Cardiac muscle cell (in vitro differentiated cells and primary cell): Measurements from ENCODE around the gene CAMKMT. TPM values are rescaled to one million over a fixed set of nuclear protein-coding genes. Genes with fewer than 3 reads are reported as not detected.
A peak's percentile ranks its signal among the peaks of the same experiment; 100 is the strongest.

Experiments
- DNase-seq, 2 donors: peaks; one replicate each; pipeline versions ENCODE4 v3.0.0 to v3.0.0-alpha.2; 2010 to 2017; ENCODE audit warnings: low read depth in 1 of 2, low spot score in 1 of 2
- H3K27ac ChIP-seq: fragments of 200-600 bp; sonication (generic); 2 replicates; pipeline ENCODE4 v1.5.1; 2016
- H3K27me3 ChIP-seq: fragments of 200-600 bp; sonication (generic); 2 replicates; pipeline ENCODE4 v1.6.0; 2016; ENCODE audit warnings: control low read depth
- H3K36me3 ChIP-seq: fragments of 200-600 bp; sonication (generic); 2 replicates; pipeline ENCODE4 v1.5.1; 2016; ENCODE audit warnings: control low read depth
- H3K4me1 ChIP-seq: fragments of 200-600 bp; sonication (generic); 2 replicates; pipeline ENCODE4 v1.8.1; 2017; ENCODE audit warnings: low read depth, mild to moderate bottlenecking, mixed run types
- H3K4me3 ChIP-seq: fragments of 200-600 bp; sonication (generic); 2 replicates; pipeline ENCODE4 v1.5.1; 2016; ENCODE audit warnings: mild to moderate bottlenecking
- H3K9me3 ChIP-seq: fragments of 200-600 bp; sonication (generic); 2 replicates; pipeline ENCODE4 v1.5.1; 2017; ENCODE audit warnings: low read depth, mild to moderate bottlenecking, control low read depth
- polyA plus RNA-seq: library from polyadenylated mRNA; unstranded; fragments of >200 nt; fragmentation: Nextera tagmentation; extraction: Ambion mirVana; gene quantifications from 2 replicates; pipeline ENCODE4 v1.2.1, GENCODE V29; 2016
- total RNA-seq: library from RNA; depleted of rRNA; stranded (reverse); fragments of >200 nt; gene quantifications from 2 replicates; pipeline ENCODE4 v1.2.3, GENCODE V29; 2016
- TF ChIP-seq, protein P1 (sequence below): IDR thresholded peaks from 2 replicates; pipeline ENCODE4 v1.5.1; 2012; ENCODE audit warnings: low read depth, mild to moderate bottlenecking, low read length

The CAMKMT gene
- total and polyA plus RNA-seq, 2 experiments from 2014 or later, result 16.9 to 20.6 TPM

DNA sequence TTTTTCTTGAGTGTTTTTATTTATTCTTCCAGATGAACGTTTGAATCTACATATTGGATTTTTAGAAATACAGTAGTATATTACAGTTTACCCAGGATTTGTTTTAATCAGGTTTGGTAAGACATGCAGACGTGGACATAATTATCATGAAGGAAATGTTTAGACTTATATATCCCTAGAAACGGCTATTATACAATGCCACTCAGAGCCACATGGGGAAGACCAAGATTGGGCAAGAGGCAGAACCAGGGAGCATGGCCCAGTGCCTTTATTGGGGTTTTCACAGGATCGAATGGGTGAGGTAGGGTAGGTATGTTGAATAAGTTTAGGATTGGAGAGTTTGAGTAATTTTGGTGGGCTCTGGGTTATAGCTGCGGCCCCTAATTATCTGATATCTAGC is 212.2 kb downstream of the CAMKMT start:
- Histone ChIP-seq H3K36me3 (no peaks in the 10 kb centered on the region), H3K4me3 (no peak overlapping the region), H3K27ac (no peak overlapping the region), H3K4me1 (no peaks in the 10 kb centered on the region), H3K27me3 (no peaks in the 10 kb centered on the region), H3K9me3 (no peaks in the 10 kb centered on the region)
- TF ChIP-seq, protein P1, sequence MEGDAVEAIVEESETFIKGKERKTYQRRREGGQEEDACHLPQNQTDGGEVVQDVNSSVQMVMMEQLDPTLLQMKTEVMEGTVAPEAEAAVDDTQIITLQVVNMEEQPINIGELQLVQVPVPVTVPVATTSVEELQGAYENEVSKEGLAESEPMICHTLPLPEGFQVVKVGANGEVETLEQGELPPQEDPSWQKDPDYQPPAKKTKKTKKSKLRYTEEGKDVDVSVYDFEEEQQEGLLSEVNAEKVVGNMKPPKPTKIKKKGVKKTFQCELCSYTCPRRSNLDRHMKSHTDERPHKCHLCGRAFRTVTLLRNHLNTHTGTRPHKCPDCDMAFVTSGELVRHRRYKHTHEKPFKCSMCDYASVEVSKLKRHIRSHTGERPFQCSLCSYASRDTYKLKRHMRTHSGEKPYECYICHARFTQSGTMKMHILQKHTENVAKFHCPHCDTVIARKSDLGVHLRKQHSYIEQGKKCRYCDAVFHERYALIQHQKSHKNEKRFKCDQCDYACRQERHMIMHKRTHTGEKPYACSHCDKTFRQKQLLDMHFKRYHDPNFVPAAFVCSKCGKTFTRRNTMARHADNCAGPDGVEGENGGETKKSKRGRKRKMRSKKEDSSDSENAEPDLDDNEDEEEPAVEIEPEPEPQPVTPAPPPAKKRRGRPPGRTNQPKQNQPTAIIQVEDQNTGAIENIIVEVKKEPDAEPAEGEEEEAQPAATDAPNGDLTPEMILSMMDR, result no peak
- no peak for DNase-seq

DNA sequence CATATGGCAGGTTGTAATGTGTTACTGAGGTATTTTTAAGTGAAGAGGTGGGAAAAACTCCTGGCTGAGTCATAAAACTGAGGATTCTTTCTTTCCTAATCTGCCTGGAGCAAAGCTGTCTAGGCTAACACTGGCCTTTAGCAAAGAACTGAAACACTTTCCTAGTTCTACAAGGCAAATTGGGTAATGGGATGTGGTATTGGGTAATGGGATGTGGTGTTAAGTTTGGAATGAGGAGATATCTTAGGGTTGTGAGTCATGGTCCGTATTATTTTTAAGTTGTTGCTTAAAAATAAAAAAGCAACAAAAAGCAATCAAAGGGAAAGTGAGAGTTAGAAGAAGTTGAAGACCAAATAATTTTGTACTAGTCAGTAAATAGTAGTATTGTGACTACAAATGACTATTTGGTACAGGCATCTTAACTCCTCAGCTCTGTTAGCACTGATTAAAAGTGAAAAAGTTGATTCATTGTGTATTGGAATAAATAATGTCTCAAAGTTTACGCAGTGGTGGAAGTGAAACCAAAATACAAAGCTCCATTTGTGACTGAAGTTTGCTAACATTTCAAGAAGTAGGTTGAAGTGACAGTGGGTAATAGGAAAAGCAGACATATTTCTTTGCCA is 216.8 kb downstream of the CAMKMT start:
- Histone ChIP-seq H3K9me3 (no peaks in the 10 kb centered on the region), H3K36me3 (no peaks in the 10 kb centered on the region), H3K4me3 (no peak overlapping the region), H3K4me1 (no peaks in the 10 kb centered on the region), H3K27me3 (no peaks in the 10 kb centered on the region), H3K27ac (no peak overlapping the region)
- DNase-seq, result peak in 1 of 2 donors; percentile 89
- TF ChIP-seq, protein P1, result no peak

DNA sequence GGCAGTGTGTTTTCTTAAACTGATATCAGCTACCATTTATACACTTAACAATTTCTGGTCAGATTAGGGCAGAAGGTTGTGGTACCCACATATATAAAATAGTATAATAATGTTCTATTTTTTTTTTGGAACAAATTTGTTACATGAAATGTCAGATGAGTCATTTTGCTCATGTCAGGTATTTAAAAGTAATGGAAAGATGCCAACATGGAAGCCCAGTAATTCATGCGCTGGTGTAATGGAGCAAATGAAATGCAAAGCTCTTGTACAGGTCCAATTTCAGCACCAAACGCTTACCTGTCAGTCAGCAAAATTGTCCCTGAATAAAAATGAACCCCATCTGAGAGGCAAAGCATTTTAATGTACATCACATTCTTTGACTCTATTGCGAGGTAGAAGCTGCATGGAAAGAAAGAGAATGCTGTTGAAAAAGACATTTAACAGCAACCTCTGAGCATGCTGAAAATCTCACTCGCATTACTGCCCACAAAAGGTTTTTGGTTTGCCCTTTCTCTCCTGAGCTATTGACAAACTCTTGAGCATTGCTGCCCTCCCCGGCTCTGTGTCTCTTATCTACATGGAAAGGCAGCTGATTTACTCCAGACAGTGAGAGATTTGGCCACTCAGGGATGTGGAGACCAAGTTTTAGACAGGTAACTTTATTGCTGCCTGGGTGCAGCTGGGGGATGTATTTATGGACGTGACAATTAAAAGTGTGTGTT is 217.5 kb downstream of the CAMKMT start:
- Histone ChIP-seq H3K9me3 (no peaks in the 10 kb centered on the region), H3K36me3 (no peaks in the 10 kb centered on the region), H3K27me3 (no peaks in the 10 kb centered on the region), H3K4me3 (no peak overlapping the region), H3K27ac (peak overlapping the region; percentile 20), H3K4me1 (no peaks in the 10 kb centered on the region)
- TF ChIP-seq, protein P1, result no peak
- DNase-seq, result peak; percentile 17 to 36

- no peaks in the 10 kb centered on the region for H3K27me3 ChIP-seq
- TF ChIP-seq, protein P1, result no peak
- no peaks in the 10 kb centered on the region for H3K4me1 ChIP-seq
- peak in 1 of 2 donors; percentile 2 for DNase-seq
- no peak overlapping the region for H3K27ac ChIP-seq
- no peaks in the 10 kb centered on the region for H3K9me3 ChIP-seq
- H3K36me3 ChIP-seq, result no peaks in the 10 kb centered on the region
- no peak overlapping the region for H3K4me3 ChIP-seq
Measured at GRCh38 chr2:44579837-44580230, 218.1 kb downstream of the CAMKMT start.

GRCh38 chr2:44580875-44581515 is 219.2 kb downstream of the CAMKMT start:
- Histone ChIP-seq H3K27me3 (no peaks in the 10 kb centered on the region), H3K4me3 (no peak overlapping the region), H3K36me3 (no peaks in the 10 kb centered on the region), H3K4me1 (no peaks in the 10 kb centered on the region), H3K9me3 (no peaks in the 10 kb centered on the region), H3K27ac (no peak overlapping the region)
- TF ChIP-seq, protein P1, result no peak
- DNase-seq, result no peak
